RWPE1 (cell line): Measurements from ENCODE around the gene ZFR2.
A peak's percentile ranks its signal among the peaks of the same experiment; 100 is the strongest.
"Not testable (repeated sequence)": the region's sequence is repeated elsewhere in the genome, so short reads cannot be mapped to it uniquely, and the experiment has no call there.

Experiments
- CTCF ChIA-PET: fragments of 350-600 bp; sonication (Branson Sonifier 250); formaldehyde crosslinking; extraction: SDS; loops from one replicate; lab custom pipeline; 2021; lab: Yijun Ruan, JAX
- POLR2A ChIA-PET: fragments of 400-600 bp; formaldehyde crosslinking; extraction: SDS; loops from one replicate; lab custom pipeline; 2020; ENCODE audit warnings: antibody characterized with exemption; ENCODE audit not compliant: low non-redundant PET; lab: Yijun Ruan, JAX
- DNase-seq: peaks from one replicate; pipeline ENCODE4 v3.0.0; 2012; ENCODE audit warnings: low spot score
- H3K27ac ChIP-seq: fragments of 450-650 bp; 2 replicates; pipeline ENCODE4 v1.5.1; 2017
- TF ChIP-seq, protein P1 (sequence below): fragments of 450-650 bp; conservative IDR thresholded peaks from 2 replicates; pipeline ENCODE4 v1.5.1; 2017; ENCODE audit warnings: low read depth, mild to moderate bottlenecking

ZFR2 gene

DNA sequence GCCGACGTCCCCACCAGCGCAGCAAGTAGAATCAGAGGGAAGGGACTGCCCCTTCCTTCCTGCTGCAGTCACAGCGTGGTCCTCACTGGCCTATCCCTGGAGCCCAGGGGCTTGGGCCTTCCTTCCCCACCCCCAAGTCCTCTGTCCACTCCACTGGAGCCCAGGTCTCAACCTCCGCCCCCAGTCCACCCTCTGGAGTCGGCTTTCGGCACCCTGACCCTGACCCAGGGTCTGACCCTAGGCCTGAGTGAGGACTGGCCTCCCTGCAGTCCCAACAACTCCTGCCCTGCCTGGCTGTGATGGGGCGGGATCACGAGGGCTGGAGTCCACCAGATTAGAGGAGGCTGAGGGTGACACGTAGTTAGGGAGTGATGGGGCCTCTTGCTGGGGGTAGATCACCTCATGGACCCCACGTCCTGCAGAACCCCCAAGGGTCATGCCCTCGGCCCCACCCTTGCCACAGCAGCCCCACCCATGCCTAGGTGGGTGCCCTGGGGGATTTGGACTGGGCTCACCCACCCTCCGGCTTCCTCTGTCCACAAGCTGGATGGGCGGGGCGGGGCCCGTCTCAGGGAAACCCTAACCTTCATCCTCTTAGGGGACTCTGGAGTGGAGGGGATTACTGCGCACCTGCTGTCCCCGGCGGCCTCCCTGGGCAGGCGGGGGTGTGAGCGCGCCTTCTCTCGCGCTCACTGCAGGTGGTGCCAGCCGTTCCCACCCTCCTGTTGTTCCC is 100.7 kb downstream of the ZFR2 start:
- TF ChIP-seq, protein P1, sequence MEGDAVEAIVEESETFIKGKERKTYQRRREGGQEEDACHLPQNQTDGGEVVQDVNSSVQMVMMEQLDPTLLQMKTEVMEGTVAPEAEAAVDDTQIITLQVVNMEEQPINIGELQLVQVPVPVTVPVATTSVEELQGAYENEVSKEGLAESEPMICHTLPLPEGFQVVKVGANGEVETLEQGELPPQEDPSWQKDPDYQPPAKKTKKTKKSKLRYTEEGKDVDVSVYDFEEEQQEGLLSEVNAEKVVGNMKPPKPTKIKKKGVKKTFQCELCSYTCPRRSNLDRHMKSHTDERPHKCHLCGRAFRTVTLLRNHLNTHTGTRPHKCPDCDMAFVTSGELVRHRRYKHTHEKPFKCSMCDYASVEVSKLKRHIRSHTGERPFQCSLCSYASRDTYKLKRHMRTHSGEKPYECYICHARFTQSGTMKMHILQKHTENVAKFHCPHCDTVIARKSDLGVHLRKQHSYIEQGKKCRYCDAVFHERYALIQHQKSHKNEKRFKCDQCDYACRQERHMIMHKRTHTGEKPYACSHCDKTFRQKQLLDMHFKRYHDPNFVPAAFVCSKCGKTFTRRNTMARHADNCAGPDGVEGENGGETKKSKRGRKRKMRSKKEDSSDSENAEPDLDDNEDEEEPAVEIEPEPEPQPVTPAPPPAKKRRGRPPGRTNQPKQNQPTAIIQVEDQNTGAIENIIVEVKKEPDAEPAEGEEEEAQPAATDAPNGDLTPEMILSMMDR, result no peak
- CTCF ChIA-PET, result no interaction called here
- POLR2A ChIA-PET, result no interaction called here
- DNase-seq, result no peak
- peak overlapping the region; percentile 9; the same call in 1 of the 2 replicates for H3K27ac ChIP-seq

DNA sequence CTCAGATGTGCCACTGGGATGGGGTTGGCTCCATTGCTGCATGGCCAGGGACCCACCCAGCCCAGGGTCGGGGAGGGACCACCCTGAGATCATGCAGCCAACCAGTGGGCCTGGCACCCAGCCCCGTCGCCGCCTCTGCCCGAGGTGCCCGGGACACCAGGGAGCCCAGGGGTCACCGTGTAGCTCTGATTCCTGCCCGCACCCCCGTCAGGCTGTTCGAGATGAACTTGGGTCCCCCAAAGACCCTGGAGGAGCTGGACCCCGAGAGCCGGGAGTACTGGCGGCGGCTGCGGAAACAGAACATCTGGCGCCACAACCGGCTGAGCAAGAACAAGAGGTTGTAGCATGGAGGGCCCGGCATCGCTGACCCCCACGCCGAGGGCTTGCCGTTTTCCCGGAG is 101.8 kb downstream of the ZFR2 start:
- no peak overlapping the region for H3K27ac ChIP-seq
- DNase-seq, result no peak
- ChIA-PET CTCF (no interaction called here), POLR2A (no interaction called here)
- TF ChIP-seq, protein P1, result no peak

DNA sequence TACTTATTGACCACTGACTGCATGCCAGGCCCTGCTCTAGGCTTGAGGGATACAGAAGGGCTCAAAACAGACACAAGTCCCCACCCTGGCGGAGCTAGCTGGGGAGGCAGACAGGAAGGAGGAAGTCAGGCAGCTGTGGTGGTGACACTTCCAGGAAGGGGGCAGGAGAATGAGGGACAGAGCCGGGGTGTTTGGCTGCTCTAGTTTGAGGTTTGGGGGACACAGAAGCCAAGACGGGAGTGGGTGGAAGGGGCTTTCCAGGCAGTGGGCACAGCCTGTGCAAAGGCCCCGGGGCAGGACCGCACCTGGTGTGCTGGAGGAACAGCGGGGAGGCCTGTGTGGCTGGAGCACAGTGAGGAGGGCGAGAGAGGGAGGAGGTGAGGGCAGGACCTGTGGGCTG is 102.3 kb downstream of the ZFR2 start:
- no peak for DNase-seq
- POLR2A ChIA-PET, result no interaction called here
- CTCF ChIA-PET, result no interaction called here
- H3K27ac ChIP-seq, result no peak overlapping the region
- TF ChIP-seq, protein P1, result no peak

DNA sequence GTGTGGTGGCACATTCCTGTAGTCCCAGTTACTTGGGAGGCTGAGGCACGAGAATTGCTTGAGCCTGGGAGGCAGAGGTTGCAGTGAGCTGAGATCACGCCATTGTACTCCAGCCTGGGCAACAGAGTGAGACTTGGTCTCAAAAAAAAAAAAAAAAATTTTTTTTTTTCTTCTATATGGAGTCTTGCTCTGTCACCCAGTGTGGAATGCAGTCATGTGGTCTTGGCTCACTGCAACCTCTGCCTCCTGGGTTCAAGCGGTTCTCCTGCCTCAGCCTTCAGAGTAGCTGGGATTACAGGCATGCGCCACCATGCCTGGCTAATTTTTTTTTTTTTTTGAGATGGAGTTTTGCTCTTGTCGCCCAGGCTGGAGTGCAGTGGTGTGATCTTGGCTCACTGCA is 103.1 kb downstream of the ZFR2 start:
- H3K27ac ChIP-seq, DNase-seq: not testable (repeated sequence)
- POLR2A ChIA-PET, result interaction anchor here (0.7 kb wide), 1 partner anchor 640 kb away, joined by 3 read pairs; no protein-coding TSS in a partner anchor
- CTCF ChIA-PET, result interaction anchor here (0.6 kb wide), 1 partner anchor 10 kb away, joined by 3 read pairs; no protein-coding TSS in a partner anchor

DNA sequence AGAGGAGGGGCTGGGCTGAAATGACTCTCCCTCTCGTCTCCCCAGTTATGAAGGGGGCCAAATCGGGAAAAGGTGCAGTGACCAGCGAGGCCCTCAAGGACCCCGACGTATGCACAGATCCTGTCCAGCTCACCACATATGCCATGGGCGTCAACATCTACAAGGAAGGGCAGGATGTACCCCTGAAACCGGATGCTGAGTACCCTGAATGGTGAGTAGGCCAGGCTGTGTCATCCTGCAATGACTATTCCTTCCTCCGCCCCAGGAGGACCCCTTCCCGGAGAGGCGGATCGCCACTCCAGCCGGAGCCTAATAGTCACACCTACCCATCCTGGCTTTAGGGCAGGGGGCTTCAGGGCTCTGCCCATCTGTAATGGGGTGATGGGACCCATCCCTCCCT is 103.7 kb downstream of the ZFR2 start:
- TF ChIP-seq, protein P1, result no peak
- no peak overlapping the region for H3K27ac ChIP-seq
- no peak for DNase-seq
- ChIA-PET POLR2A (no interaction called here), CTCF (no interaction called here)

DNA sequence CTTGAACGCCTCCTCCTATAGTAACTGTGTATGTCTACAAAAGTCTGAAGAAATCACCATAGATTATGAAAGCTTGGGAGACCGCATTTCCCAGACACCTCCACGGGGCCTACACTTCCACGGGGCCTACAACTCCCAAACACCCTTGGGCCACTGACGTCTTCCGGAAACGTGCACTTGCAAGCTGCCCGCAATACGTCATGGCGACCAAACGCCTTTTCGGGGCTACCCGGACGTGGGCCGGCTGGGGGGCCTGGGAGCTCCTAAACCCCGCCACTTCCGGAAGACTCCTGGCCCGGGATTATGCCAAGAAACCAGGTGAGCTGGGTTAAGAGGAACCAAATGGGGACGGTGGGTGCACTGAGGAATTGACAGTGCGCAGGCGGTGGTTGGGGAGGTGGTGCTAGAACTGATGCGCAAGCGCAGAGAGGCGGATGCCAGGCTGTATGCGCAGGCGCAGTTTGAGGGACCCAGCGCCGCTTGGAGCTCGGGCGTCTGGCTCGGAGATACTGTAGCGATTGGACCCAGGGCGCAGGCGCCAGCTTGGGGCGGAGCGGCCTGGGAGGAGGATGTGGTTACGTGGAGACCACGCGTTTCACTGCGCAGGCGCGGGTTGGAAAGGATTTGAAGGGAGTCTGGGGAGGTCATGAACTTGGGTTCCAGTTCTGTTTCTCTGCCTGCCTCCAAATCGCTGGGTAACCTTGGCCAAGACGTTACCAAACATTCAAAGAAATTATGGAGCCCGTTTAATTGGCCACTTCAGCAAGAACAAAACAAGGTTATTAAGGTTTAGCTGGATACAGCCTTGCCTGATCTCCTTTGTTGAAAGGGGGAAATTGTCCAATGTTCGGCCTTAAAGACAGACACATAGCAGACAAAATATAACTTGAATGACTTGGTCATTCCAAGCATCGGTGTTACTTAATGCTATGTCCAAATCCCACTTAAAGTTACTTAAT is 106.1 kb downstream of the ZFR2 start, which contains the start of gene MRPL54:
Gene MRPL54 (plus strand): TSS at position 182 of the 959 bp plus-strand sequence. CDS start 19 bp downstream, at position 201.
- peak; percentile 99 for DNase-seq
- POLR2A ChIA-PET, result interaction anchor here (0.5 to 0.6 kb wide), 3 partner anchors 20 to 295 kb away, joined by 3 to 5 read pairs (median 3); no protein-coding TSS in a partner anchor
- CTCF ChIA-PET, result interaction anchor here (0.7 to 0.8 kb wide), 2 partner anchors 142 to 225 kb away, joined by 3 to 6 read pairs; no protein-coding TSS in a partner anchor
- H3K27ac ChIP-seq, result peak within 1 kb of the TSS; percentile 96
- TF ChIP-seq, protein P1, result no peak
